GM12892 (cell line): ENCODE data around the gene NDFIP2.

ENCODE experiments used
- POLR2A ChIP-seq: IDR thresholded peaks from 2 replicates; pipeline ENCODE4 v1.6.1; 2011; ENCODE audit warnings: low read depth, low read length, control low read depth
- POLR2AphosphoS5 ChIP-seq: IDR thresholded peaks from 2 replicates; pipeline ENCODE4 v1.6.1; 2011; ENCODE audit warnings: low read depth, low read length, control low read depth
- TAF1 ChIP-seq: IDR thresholded peaks from 2 replicates; pipeline ENCODE4 v1.6.1; 2011; ENCODE audit warnings: low read depth, mild to moderate bottlenecking, control low read depth, low read length, borderline replicate concordance

GRCh38 chr13:79481685-79482052 is 714 bp downstream of the NDFIP2 start:
- no peak for TF ChIP-seq TAF1
- TF ChIP-seq POLR2AphosphoS5, result no peak
- no peak for TF ChIP-seq POLR2A
